ENCODE data around the gene EHMT1. TPM values are rescaled to one million over a fixed set of nuclear protein-coding genes. Genes with fewer than 3 reads are reported as not detected.

Gene EHMT1
- total and polyA plus RNA-seq, 2 of the 8 experiments (the other 6 are each of a cell fraction or from before 2014, with no cell fraction given), result 95.7 to 163 TPM

- H3K18ac ChIP-seq (ENCODE audit: extremely low read depth, low read length), result no peak overlapping the region
- no peak overlapping the region for H2BK15ac ChIP-seq (ENCODE audit: low read length)
- DNase-seq (ENCODE audit: low read depth in 1 of 2, low spot score in 2 of 2) (no peak), FAIRE-seq (no peak)
- 0 out of 2 replicates have a peak, but pooled peaks cover 1% of the 10 kb centered on the region for H3K23me2 ChIP-seq (ENCODE audit: low read depth, low read length)
- H2BK12ac ChIP-seq (ENCODE audit: low read depth, low read length), result no peak overlapping the region
- H3K14ac ChIP-seq (ENCODE audit: insufficient read length), result no peak overlapping the region
- no peak overlapping the region for H2BK5ac ChIP-seq (ENCODE audit: low read depth, low read length)
- no peak overlapping the region for H3K9ac ChIP-seq (replicated peaks in 1 of 4; ENCODE audit: extremely low read depth in 1 of 4, low read depth in 3 of 4, low read length in 3 of 4)
- H3K79me1 ChIP-seq (ENCODE audit: low read depth, low read length), result peaks cover 4% of the 10 kb centered on the region; the same call in 1 of the 2 replicates
- no peak overlapping the region for H3K4me2 ChIP-seq (ENCODE audit: insufficient read depth in 1 of 2, low read depth in 2 of 2, low read length in 2 of 2)
- no peak overlapping the region for H2AFZ ChIP-seq (ENCODE audit: low read length)
- H3K4me3 ChIP-seq (ENCODE audit: extremely low read depth in 1 of 4, insufficient read depth in 2 of 4, low read depth in 3 of 4, low read length in 4 of 4), result no peak overlapping the region
- peaks cover 19 to 56% (median 47%) of the 10 kb centered on the region in 4 experiments; a peak in 7 of 8 replicates for H3K36me3 ChIP-seq (ENCODE audit: control insufficient read depth in 2 of 4, insufficient read depth in 4 of 4, low read length in 3 of 4)
- no peak overlapping the region for H3K23ac ChIP-seq (ENCODE audit: insufficient read length)
- H4K20me1 ChIP-seq (replicated peaks in 1 of 2; ENCODE audit: control insufficient read depth in 1 of 2, insufficient read depth in 2 of 2, low read length in 2 of 2), result peaks cover 0 to 3% of the 10 kb centered on the region in 2 experiments
- no peak overlapping the region for H3K27ac ChIP-seq (ENCODE audit: low read depth, low read length)
- CTCF ChIA-PET (ENCODE audit: partially characterized antibody), result interaction anchor here (1.0 to 1.4 kb wide), 2 partner anchors 19 to 39 kb away, joined by 3 read pairs; no protein-coding TSS in a partner anchor
- POLR2A ChIA-PET (ENCODE audit: partially characterized antibody), result no interaction called here
- no peak overlapping the region for H3K4ac ChIP-seq (replicated peaks; ENCODE audit: insufficient read length, low read depth, low read length)
- H4K5ac ChIP-seq (ENCODE audit: insufficient read length, low read depth, low read length), result no peak overlapping the region
- H2AK5ac ChIP-seq (ENCODE audit: low read depth, low read length), result no peak overlapping the region
- no peak overlapping the region for H2BK20ac ChIP-seq (ENCODE audit: low read length)
- H3K9me3 ChIP-seq (ENCODE audit: insufficient read depth in 2 of 2, low read depth in 1 of 2, low read length in 1 of 2), result peaks cover 12 to 21% of the 10 kb centered on the region in 2 experiments
- no peak for TF ChIP-seq KDM4A (IDR thresholded peaks at IDR 0.05; ENCODE audit: low read depth, low read length, severe bottlenecking)
- no peak for TF ChIP-seq BCL11A (IDR thresholded peaks at IDR 0.05; ENCODE audit: low read depth in 2 of 2, low read length in 2 of 2)
- TF ChIP-seq GABPA (IDR thresholded peaks at IDR 0.05; ENCODE audit: borderline replicate concordance, insufficient read depth, low read length), result no peak
- no peak for TF ChIP-seq CEBPB (IDR thresholded peaks at IDR 0.05; ENCODE audit: low read depth, low read length)
- no peak for TF ChIP-seq CREB1 (IDR thresholded peaks at IDR 0.05)
- no peak for TF ChIP-seq CTCF (IDR thresholded peaks at IDR 0.05; ENCODE audit: control extremely low read depth in 1 of 3, insufficient read depth in 1 of 3, low read depth in 1 of 3, low read length in 3 of 3)
- TF ChIP-seq JUND (IDR thresholded peaks at IDR 0.05; ENCODE audit: low read length), result no peak
- TF ChIP-seq POU5F1 (IDR thresholded peaks at IDR 0.05; ENCODE audit: low read depth, low read length), result no peak
- TF ChIP-seq RFX5 (IDR thresholded peaks at IDR 0.05; ENCODE audit: borderline replicate concordance, low read depth, low read length), result no peak
- H2BK120ac ChIP-seq (replicated peaks; ENCODE audit: low read depth, low read length), result no peak overlapping the region
- H3K79me2 ChIP-seq (ENCODE audit: control insufficient read depth in 1 of 2, insufficient read depth in 2 of 2, low read length in 2 of 2), result peaks cover 0 to 10% of the 10 kb centered on the region in 2 experiments; a peak in 1 of 4 replicates
- no peak overlapping the region for H4K91ac ChIP-seq (replicated peaks; ENCODE audit: insufficient read length, low read length)
- no peak overlapping the region for H3K56ac ChIP-seq (replicated peaks; ENCODE audit: insufficient read length, low read depth, low read length)
- H3K27me3 ChIP-seq (replicated peaks in 1 of 4; ENCODE audit: control insufficient read depth in 3 of 4, extremely low read depth in 1 of 4, insufficient read depth in 3 of 4, low read length in 3 of 4), result no peaks in the 10 kb centered on the region
- H4K8ac ChIP-seq (ENCODE audit: extremely low read depth, insufficient read depth, low read length), result no peak overlapping the region; the same call in 1 of the 2 replicates
- H3K4me1 ChIP-seq (replicated peaks in 1 of 4; ENCODE audit: control insufficient read depth in 3 of 4, insufficient read depth in 4 of 4, low read length in 3 of 4), result no peaks in the 10 kb centered on the region
- 96% methylated on average over 32 of the region's 35 CpGs; no CpG with 5 or more reads in 1 of the 2 experiments for WGBS, 2 experiments (ENCODE audit: extremely low coverage in 1 of 2, insufficient coverage in 1 of 2, insufficient read length in 1 of 2, insufficient replicate concordance in 2 of 2, low coverage in 1 of 2, low lambda C conversion rate in 2 of 2, missing lambda C conversion rate in 1 of 2)
These were observed 198.7 kb downstream of the EHMT1 start for GRCh38 chr9:137817236-137818200.

Measured in H1 (cell line).